GM23338 (cell line): ENCODE data around the gene MMP19.

ENCODE experiments used
- CREB1 ChIP-seq: fragments of 250-450 bp; sonication (Bioruptor Pico); IDR thresholded peaks from 2 replicates; pipeline ENCODE4 v1.5.0; 2020; ENCODE audit warnings: low read depth, mild to moderate bottlenecking, moderate library complexity
- CTCF ChIP-seq, 2 experiments: fragments of 200-600 bp in 1 of 2; sonication (generic) in 1 of 2; conservative IDR thresholded peaks; 2 replicates each; pipeline versions ENCODE4 v1.5.1 to v1.6.1; 2016 to 2017; ENCODE audit warnings: antibody characterized with exemption in 2 of 2, low read depth in 2 of 2, mild to moderate bottlenecking in 2 of 2, moderate library complexity in 1 of 2
- ETS1 ChIP-seq: IDR thresholded peaks from 2 replicates; pipeline ENCODE4 v1.6.1; 2016; ENCODE audit warnings: antibody characterized with exemption
- EZH2 ChIP-seq: fragments of 200-600 bp; sonication (generic); IDR thresholded peaks from one replicate; pipeline ENCODE4 v1.8.0; 2017; ENCODE audit warnings: antibody characterized with exemption, mild to moderate bottlenecking, low read depth; ENCODE audit not compliant: unreplicated experiment
- EZH2phosphoT487 ChIP-seq: fragments of 200-600 bp; sonication (generic); IDR thresholded peaks from one replicate; pipeline ENCODE4 v1.8.1; 2018; ENCODE audit warnings: antibody characterized with exemption; ENCODE audit not compliant: unreplicated experiment
- JUNB ChIP-seq: IDR thresholded peaks from one replicate; pipeline ENCODE4 v1.6.1; 2016; ENCODE audit warnings: antibody characterized with exemption; ENCODE audit not compliant: unreplicated experiment
- POLR2AphosphoS5 ChIP-seq: IDR thresholded peaks from 2 replicates; pipeline ENCODE4 v1.6.1; 2016; ENCODE audit warnings: antibody characterized with exemption, low read depth
- REST ChIP-seq: IDR thresholded peaks from one replicate; pipeline ENCODE4 v1.6.1; 2018; ENCODE audit warnings: antibody characterized with exemption; ENCODE audit not compliant: unreplicated experiment
- STAT1 ChIP-seq: IDR thresholded peaks from one replicate; pipeline ENCODE4 v1.6.1; 2016; ENCODE audit warnings: antibody characterized with exemption; ENCODE audit not compliant: unreplicated experiment
- ZNF114 ChIP-seq: fragments of 250-450 bp; sonication (Bioruptor Pico); IDR thresholded peaks from 2 replicates; pipeline ENCODE4 v1.5.0; 2020; ENCODE audit warnings: mild to moderate bottlenecking, moderate library complexity
- ZNF462 ChIP-seq: fragments of 250-450 bp; sonication (Bioruptor Pico); IDR thresholded peaks from 2 replicates; pipeline ENCODE4 v1.5.0; 2020; ENCODE audit warnings: mild to moderate bottlenecking, moderate library complexity

GRCh38 chr12:55838361-55838760, 4.4 kb downstream of the MMP19 start:
- no peak for TF ChIP-seq EZH2
- no peak for TF ChIP-seq CTCF (conservative IDR thresholded peaks at IDR 0.05; ENCODE audit: low read depth in 2 of 2)
- no peak for TF ChIP-seq POLR2AphosphoS5
- no peak for TF ChIP-seq CREB1 (CRISPR knock-in tag)
- TF ChIP-seq REST: no peak
- TF ChIP-seq JUNB: no peak
- no peak for TF ChIP-seq EZH2phosphoT487
- TF ChIP-seq ETS1: no peak
- no peak for TF ChIP-seq ZNF114 (CRISPR knock-in tag)
- no peak for TF ChIP-seq STAT1
- no peak for TF ChIP-seq ZNF462 (CRISPR knock-in tag)
